SU-DHL-6 (cell line): Measurements from ENCODE around the gene ST7.

Experiments used
- H2AFZ ChIP-seq: fragments of 200-600 bp; sonication (generic); 2 replicates; pipeline ENCODE4 v1.6.1; 2014; ENCODE audit warnings: low read depth, mild to moderate bottlenecking, moderate library complexity, mixed read lengths, antibody characterized with exemption, low read length; ENCODE audit not compliant: severe bottlenecking
- H3F3A ChIP-seq: fragments of 200-600 bp; shearing (Covaris generic); 2 replicates; pipeline ENCODE4 v1.6.0; 2016; ENCODE audit warnings: antibody characterized with exemption, mild to moderate bottlenecking; ENCODE audit not compliant: insufficient read depth
- H3K27ac ChIP-seq: fragments of 200-600 bp; sonication (generic); 2 replicates; pipeline ENCODE4 v1.5.1; 2016; ENCODE audit warnings: low read depth, mild to moderate bottlenecking, low read length, moderate library complexity, mixed read lengths
- H3K27me3 ChIP-seq: fragments of 200-600 bp; sonication (generic), shearing (Covaris generic); 2 replicates; pipeline ENCODE4 v1.6.0; 2014; ENCODE audit warnings: mild to moderate bottlenecking, low read length
- H3K36me3 ChIP-seq: fragments of 200-600 bp; sonication (generic); 2 replicates; pipeline ENCODE4 v1.6.1; 2014; ENCODE audit warnings: mild to moderate bottlenecking, low read length, mixed read lengths
- H3K4me2 ChIP-seq: fragments of 300-600, 200-600 bp; shearing (Covaris generic), sonication (generic); 2 replicates; pipeline ENCODE4 v1.6.0; 2014; ENCODE audit warnings: low read length, low read depth, mild to moderate bottlenecking; ENCODE audit not compliant: poor library complexity, severe bottlenecking
- H3K4me3 ChIP-seq: fragments of 200-600 bp; sonication (generic); 2 replicates; pipeline ENCODE4 v1.5.1; 2014; ENCODE audit warnings: antibody characterized with exemption, low read length, mild to moderate bottlenecking, mixed read lengths; ENCODE audit not compliant: insufficient read depth, poor library complexity, severe bottlenecking
- H3K79me2 ChIP-seq: fragments of 200-600 bp; sonication (generic); 2 replicates; pipeline ENCODE4 v1.6.1; 2014; ENCODE audit warnings: mild to moderate bottlenecking, low read length, moderate library complexity; ENCODE audit not compliant: insufficient read depth
- H3K9ac ChIP-seq: fragments of 200-600 bp; sonication (generic); 2 replicates; pipeline ENCODE4 v1.7.0; 2014; ENCODE audit warnings: mild to moderate bottlenecking, low read length
- H3K9me2 ChIP-seq: fragments of 200-600 bp; sonication (generic); replicated peaks from 2 replicates; pipeline ENCODE4 v1.6.1; 2014; ENCODE audit warnings: low read length; ENCODE audit not compliant: insufficient read depth
- H3K9me3 ChIP-seq: fragments of 200-600 bp; sonication (generic); 2 replicates; pipeline ENCODE4 v1.6.1; 2014; ENCODE audit warnings: low read length, mixed read lengths; ENCODE audit not compliant: insufficient read depth
- H4K20me1 ChIP-seq: fragments of 200-600 bp; sonication (generic); 2 replicates; pipeline ENCODE4 v1.6.1; 2014; ENCODE audit warnings: low read depth, mild to moderate bottlenecking, antibody characterized with exemption, low read length, moderate library complexity, mixed read lengths
- CTCF ChIP-seq: fragments of 200-600 bp; sonication (generic); IDR thresholded peaks from one replicate; pipeline ENCODE4 v1.5.1; 2017; ENCODE audit warnings: antibody characterized with exemption, mild to moderate bottlenecking, low read length, moderate library complexity; ENCODE audit not compliant: insufficient read depth, poor library complexity, severe bottlenecking
- EZH2phosphoT487 ChIP-seq: fragments of 200-600 bp; sonication (generic), shearing (Covaris generic); conservative IDR thresholded peaks from 2 replicates; pipeline ENCODE4 v1.6.1; 2018; ENCODE audit warnings: mild to moderate bottlenecking, antibody characterized with exemption, low read length, moderate library complexity, mixed read lengths

The ST7 gene

GRCh38 chr7:117231047-117231359, 277.7 kb downstream of the ST7 start:
- H3K4me3 ChIP-seq, result no peak overlapping the region
- no peak overlapping the region for H3K9ac ChIP-seq
- H4K20me1 ChIP-seq, result no peaks in the 10 kb centered on the region
- no peaks in the 10 kb centered on the region for H3K27me3 ChIP-seq
- no peaks in the 10 kb centered on the region for H3K9me2 ChIP-seq
- H3K27ac ChIP-seq, result no peak overlapping the region
- no peak overlapping the region for H2AFZ ChIP-seq
- no peak overlapping the region for H3K4me2 ChIP-seq
- no peaks in the 10 kb centered on the region for H3K9me3 ChIP-seq
- no peaks in the 10 kb centered on the region for H3K79me2 ChIP-seq
- H3F3A ChIP-seq, result no peaks in the 10 kb centered on the region
- TF ChIP-seq CTCF (no peak), EZH2phosphoT487 (no peak)
- no peaks in the 10 kb centered on the region for H3K36me3 ChIP-seq

- Histone ChIP-seq H2AFZ (no peak overlapping the region), H4K20me1 (no peaks in the 10 kb centered on the region), H3K79me2 (no peaks in the 10 kb centered on the region), H3K27me3 (no peaks in the 10 kb centered on the region), H3K4me3 (no peak overlapping the region), H3K27ac (no peak overlapping the region), H3K9ac (no peak overlapping the region), H3F3A (no peaks in the 10 kb centered on the region), H3K9me2 (no peaks in the 10 kb centered on the region), H3K36me3 (no peaks in the 10 kb centered on the region), H3K9me3 (no peaks in the 10 kb centered on the region), H3K4me2 (no peak overlapping the region)
- TF ChIP-seq EZH2phosphoT487, result no peak
- TF ChIP-seq CTCF, result no peak
Measured at GRCh38 chr7:117237646-117238045, 284.3 kb downstream of the ST7 start.

- TF ChIP-seq EZH2phosphoT487 (no peak), CTCF (no peak)
- no peaks in the 10 kb centered on the region for H3K36me3 ChIP-seq
- H3K4me3 ChIP-seq, result no peak overlapping the region
- no peaks in the 10 kb centered on the region for H4K20me1 ChIP-seq
- H3K27me3 ChIP-seq, result no peaks in the 10 kb centered on the region
- H3K4me2 ChIP-seq, result no peak overlapping the region
- no peaks in the 10 kb centered on the region for H3F3A ChIP-seq
- H3K9ac ChIP-seq, result no peak overlapping the region
- no peaks in the 10 kb centered on the region for H3K9me3 ChIP-seq
- H3K9me2 ChIP-seq, result no peaks in the 10 kb centered on the region
- no peak overlapping the region for H2AFZ ChIP-seq
- H3K27ac ChIP-seq, result no peak overlapping the region
- H3K79me2 ChIP-seq, result no peaks in the 10 kb centered on the region
Measured at GRCh38 chr7:117238472-117238871, 285.2 kb downstream of the ST7 start.

- no peak overlapping the region for H3K4me2 ChIP-seq
- H3K9me2 ChIP-seq, result no peaks in the 10 kb centered on the region
- no peak overlapping the region for H2AFZ ChIP-seq
- H3K79me2 ChIP-seq, result no peaks in the 10 kb centered on the region
- no peaks in the 10 kb centered on the region for H3F3A ChIP-seq
- no peaks in the 10 kb centered on the region for H3K27me3 ChIP-seq
- no peak overlapping the region for H3K4me3 ChIP-seq
- H3K36me3 ChIP-seq, result no peaks in the 10 kb centered on the region
- no peaks in the 10 kb centered on the region for H4K20me1 ChIP-seq
- TF ChIP-seq CTCF, result no peak
- no peak for TF ChIP-seq EZH2phosphoT487
- H3K9me3 ChIP-seq, result no peaks in the 10 kb centered on the region
- no peak overlapping the region for H3K9ac ChIP-seq
- no peak overlapping the region for H3K27ac ChIP-seq
Measured at GRCh38 chr7:117238937-117239336, 285.6 kb downstream of the ST7 start.
